Islet of Langerhans (tissue), 1 donor: Measurements from ENCODE around the gene EPDR1.

Experiments
- FAIRE-seq: peaks from one replicate; lab custom pipeline; 2011; peaks lifted over from hg19 to GRCh38; lab: Jason Lieb, UNC

The EPDR1 gene

DNA sequence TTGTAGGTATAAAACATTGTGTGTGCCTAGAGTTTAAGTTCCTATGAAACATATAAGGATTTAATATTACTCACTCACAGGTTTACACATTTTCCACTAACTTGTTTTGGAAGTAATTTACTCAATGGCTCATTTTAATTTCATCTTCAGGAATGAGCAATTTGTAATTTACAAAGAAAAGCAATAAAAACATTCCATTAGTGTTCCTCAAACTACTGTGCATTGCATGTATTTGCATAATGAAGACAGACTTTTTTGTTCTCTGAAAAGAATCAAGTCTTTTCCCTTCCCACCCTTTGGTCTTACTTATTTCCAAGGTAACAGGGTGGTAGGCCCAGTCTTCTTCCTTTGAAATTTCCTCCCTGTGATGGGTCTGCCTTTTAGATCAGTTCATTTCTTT lies 61.2 kb downstream of the EPDR1 start:
- no peak for FAIRE-seq

DNA sequence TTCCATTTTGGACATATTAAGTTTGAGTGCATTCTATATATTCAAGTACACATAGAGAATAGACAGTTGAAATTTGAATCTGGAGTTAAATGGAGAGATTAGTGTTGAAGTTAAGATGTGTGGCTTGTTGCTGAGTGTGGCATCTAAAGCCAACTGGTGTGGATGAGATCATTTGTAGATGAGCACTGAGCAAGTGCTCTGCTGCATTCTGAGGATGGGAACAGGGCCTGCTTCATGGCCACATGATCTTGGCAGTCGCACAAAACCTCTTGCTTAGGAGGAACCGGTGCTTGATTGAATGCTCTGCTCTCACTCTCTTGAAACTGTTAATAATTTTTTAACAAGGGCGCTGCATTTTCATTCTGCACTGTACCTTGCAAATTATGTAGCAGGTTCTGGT lies 62.0 kb downstream of the EPDR1 start:
- FAIRE-seq, result no peak

DNA sequence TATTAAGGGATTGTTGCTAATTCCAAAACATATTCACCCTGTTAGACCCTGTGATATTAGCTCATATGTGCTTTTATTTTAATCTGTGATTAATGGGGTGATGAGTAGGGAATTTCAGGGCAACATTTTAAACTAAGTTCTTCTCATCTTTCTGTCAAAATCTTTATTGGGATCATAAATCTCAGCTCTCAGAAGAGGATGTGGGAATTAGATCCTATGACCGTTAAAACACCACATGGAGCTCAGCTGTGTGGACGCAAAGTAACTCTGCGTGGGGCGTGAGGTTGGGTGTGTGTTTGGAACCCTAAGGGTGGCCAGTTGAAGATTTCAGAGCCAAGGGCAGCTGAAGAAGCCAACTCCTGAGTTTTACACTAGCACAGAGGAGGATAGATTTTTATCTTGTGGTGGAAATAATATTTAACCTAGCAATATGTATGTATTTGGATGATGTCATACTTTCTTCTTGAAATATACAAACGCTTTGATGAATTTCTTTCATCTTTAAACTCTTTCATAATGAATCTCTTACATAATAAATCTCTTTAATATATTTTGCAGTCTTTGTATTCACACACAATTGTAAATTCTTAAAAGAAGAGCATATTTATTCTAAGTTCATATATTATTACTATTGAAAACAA lies 64.4 kb downstream of the EPDR1 start:
- FAIRE-seq, result no peak

DNA sequence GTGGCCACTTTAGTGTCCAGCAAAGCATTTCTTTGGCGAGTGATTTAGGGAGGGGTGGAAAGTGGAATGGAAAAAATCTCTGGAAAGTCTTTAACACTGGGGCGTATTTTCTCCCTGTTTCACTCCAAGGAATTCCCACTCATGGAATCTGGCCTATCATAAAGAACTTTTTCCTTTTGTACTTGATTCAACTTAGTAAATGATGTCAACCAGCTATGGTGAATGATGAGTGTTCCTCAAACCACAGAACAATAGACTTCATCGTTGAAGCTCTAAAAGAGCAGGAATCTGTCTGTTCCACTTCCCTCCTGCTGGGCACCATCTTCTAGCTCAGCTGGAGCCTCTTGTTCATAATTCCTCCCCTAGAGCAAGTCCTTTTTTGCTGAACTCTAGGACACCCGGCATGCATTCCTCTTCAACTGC lies 66.5 kb downstream of the EPDR1 start:
- no peak for FAIRE-seq

DNA sequence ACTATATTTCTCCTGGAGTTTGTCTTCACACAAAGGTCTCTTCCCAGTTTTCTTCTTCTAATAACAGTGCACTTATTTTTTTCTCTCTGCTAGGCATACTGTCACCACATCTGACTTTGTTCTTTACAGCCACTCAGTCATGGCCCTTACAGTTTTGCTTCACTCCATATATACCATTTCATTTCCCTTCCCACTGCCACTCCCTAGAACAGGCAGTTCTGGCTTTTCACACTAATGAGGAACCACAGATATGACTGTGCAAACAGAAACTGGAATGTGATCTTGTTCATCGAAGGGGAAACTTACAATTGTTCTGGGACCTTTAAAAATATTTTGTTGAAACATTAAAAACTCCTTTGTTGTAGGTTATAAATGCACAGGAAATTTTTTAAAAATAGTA lies 67.3 kb downstream of the EPDR1 start:
- FAIRE-seq, result no peak

DNA sequence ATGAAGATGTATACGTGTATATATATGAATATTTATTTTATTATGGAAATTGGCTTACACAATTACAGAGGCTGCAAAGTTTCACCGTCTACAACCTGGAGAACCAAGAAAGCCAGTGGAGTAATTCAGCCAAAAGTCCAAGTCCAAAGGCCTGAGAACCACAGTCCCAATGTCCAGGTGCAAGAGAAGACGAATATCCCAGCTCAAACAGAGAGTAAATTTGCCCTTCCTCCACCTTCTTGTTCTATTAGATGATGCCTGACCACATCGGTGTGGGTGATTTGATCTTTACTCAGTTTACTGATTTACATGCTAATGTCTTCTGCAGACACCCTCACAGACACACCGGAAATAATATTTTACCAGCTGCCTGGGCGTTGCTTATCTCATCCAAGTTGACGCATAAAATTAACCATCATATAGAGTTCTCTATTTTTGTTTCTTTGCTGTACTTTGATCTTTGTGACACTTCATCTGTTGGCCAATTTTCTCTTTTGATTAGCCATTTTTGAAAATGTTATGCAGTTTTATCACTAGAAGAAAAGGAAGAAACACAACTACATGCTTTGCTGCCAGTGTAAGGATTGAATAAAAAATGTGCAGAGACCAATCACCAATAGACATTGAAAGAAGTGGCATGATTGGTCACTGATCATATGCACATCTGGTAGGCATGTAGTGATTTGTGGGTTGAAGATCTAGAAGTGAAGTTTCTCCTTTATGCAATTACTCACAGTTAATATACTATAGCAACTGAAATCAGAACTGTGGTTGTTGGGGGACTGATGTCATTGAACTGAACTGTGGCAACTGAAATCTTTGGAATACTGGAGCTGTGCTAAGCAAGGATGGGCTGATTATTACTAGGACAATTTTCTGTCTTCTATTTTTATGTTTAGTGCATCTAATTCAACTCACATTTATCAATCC lies 68.5 kb downstream of the EPDR1 start:
- no peak for FAIRE-seq

DNA sequence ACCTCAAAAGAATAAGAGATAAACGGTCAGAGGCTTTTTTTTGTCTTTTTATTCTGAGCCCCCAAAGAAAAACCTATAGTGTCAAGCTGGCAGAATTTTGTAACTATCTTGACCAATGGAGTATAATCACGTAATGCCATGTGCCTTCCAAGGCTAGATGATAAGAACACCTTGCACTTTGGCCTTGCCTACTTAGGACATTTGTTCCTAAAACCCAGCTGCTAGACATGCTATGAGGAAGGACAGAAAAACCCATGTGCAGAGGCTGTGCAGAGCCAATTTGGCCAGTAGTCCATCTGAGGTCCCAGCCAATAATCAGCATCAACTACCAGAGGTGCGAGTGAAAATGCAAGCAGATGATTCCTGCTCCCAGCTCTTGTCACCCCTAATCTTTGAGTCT lies 69.9 kb downstream of the EPDR1 start:
- no peak for FAIRE-seq

DNA sequence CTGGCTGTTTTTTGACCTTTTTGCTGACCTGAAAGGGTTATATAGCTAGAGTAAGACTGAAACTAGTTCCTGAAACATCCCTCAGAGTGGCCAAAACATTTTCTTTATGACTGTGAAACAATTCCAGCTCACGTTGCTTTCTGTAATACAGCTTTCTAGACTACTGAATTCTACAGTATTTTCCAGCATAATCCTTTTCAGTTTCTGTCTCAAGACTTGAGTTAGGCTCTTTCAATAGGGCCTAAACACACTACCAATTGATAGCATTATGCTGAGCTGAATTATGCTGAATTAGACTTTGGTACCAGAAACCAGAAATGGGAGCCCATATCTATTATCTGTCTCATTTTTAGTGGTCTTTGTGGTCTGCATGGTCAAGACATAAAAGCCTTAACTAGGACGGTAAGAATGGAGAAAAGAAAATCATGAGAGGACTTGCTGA lies 72.6 kb downstream of the EPDR1 start:
- no peak for FAIRE-seq

DNA sequence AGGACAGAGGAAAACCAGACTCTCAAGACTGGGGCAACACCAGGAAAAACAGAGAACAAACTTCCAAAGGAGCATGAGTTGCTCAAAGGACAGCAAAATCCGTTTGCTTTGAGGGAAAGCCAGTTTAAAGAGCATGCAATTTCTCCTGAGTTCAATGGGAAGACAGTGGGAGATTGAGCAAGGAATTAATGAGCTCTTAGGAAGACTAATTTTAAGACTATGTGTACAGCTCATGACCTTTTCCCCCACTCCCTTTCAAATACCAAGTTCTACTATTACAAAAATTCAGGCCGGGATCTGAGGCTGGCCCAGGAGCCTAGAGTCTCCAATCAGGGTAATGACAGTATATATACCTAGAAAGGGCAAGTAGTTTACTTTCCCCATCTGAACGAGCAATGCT lies 79.2 kb downstream of the EPDR1 start:
- FAIRE-seq, result no peak

DNA sequence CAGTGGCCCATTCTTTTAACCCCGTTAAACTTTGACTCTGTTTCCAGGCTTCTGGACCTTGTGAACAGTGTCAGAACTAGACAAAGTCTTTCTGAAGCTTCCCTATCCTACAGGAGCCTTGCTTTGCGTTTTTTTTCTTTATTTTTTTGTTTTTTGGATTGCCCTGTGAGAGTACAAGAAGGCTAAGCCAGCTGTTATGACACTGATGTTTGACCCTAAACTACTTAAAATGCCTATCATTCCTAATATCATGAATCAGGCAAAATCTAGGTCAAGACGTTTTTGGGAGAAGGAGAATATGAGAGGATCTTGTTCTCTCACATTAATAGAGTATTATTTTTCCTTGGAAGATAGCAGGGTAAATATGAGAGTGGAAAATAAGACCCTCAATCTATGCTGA lies 79.8 kb downstream of the EPDR1 start:
- FAIRE-seq, result no peak
